HEK293 (cell line): Measurements from ENCODE around the gene BRF1.
A peak's percentile ranks its signal among the peaks of the same experiment; 100 is the strongest.

Experiments used
- CTCF ChIA-PET: fragments of 350-600 bp; formaldehyde crosslinking; extraction: SDS; loops from one replicate; lab custom pipeline; 2021; ENCODE audit warnings: antibody characterized with exemption; lab: Yijun Ruan, JAX
- POLR2A ChIA-PET: fragments of 300-600 bp; formaldehyde crosslinking; extraction: SDS; loops from one replicate; lab custom pipeline; 2020; ENCODE audit warnings: antibody characterized with exemption, inconsistent platforms; lab: Yijun Ruan, JAX
- H3K27ac ChIP-seq: fragments of 200-500 bp; sonication (Bioruptor generic); 2 replicates; pipeline ENCODE4 v1.5.1; 2014; ENCODE audit warnings: low read depth, low read length, control low read depth, inconsistent platforms; ENCODE audit errors: extremely low read depth
- H3K36me3 ChIP-seq, 2 experiments: fragments of 200-500 bp in 1 of 2; sonication (Bioruptor generic) in 1 of 2; 1 replicate in 1 of 2; 2 replicates in 1 of 2; pipeline ENCODE4 v1.5.1; 2014 to 2017; ENCODE audit warnings: inconsistent platforms in 2 of 2, low read length in 2 of 2; ENCODE audit not compliant: control insufficient read depth in 2 of 2, insufficient read depth in 1 of 2
- H3K4me1 ChIP-seq: fragments of 200-500 bp; sonication (Bioruptor generic); 2 replicates; pipeline ENCODE4 v1.5.1; 2014; ENCODE audit warnings: mild to moderate bottlenecking, low read length, inconsistent platforms; ENCODE audit not compliant: control insufficient read depth, insufficient read depth
- H3K4me3 ChIP-seq: 2 replicates; pipeline ENCODE4 v1.5.1; 2011; ENCODE audit warnings: low read depth, mild to moderate bottlenecking, control low read depth, low read length, moderate library complexity
- H3K9me3 ChIP-seq: fragments of 200-500 bp; sonication (Bioruptor generic); 2 replicates; pipeline ENCODE4 v1.5.1; 2014; ENCODE audit warnings: low read depth, low read length, inconsistent platforms; ENCODE audit not compliant: control insufficient read depth, insufficient read depth
- KLF9 ChIP-seq: fragments of 450-650 bp; formaldehyde crosslinking; IDR thresholded peaks from 2 replicates; pipeline ENCODE4 v1.5.1; 2016; ENCODE audit warnings: missing biosample characterization, missing genetic modification characterization, low read depth
- OVOL3 ChIP-seq: fragments of 450-650 bp; formaldehyde crosslinking; IDR thresholded peaks from 2 replicates; pipeline ENCODE4 v1.5.1; 2016; ENCODE audit warnings: missing biosample characterization, missing genetic modification characterization
- SCRT2 ChIP-seq: fragments of 450-650 bp; formaldehyde crosslinking; IDR thresholded peaks from 2 replicates; pipeline ENCODE4 v1.5.1; 2016; ENCODE audit warnings: missing biosample characterization, missing genetic modification characterization
- ZNF169 ChIP-seq: fragments of 450-650 bp; formaldehyde crosslinking; IDR thresholded peaks from 2 replicates; pipeline ENCODE4 v1.5.1; 2016; ENCODE audit warnings: missing biosample characterization, missing genetic modification characterization
- ZNF174 ChIP-seq: fragments of 450-650 bp; formaldehyde crosslinking; IDR thresholded peaks from 2 replicates; pipeline ENCODE4 v1.5.0; 2017; ENCODE audit warnings: missing biosample characterization, mild to moderate bottlenecking, missing genetic modification characterization
- ZNF324 ChIP-seq: fragments of 450-650 bp; formaldehyde crosslinking; IDR thresholded peaks from 2 replicates; pipeline ENCODE4 v1.5.1; 2016; ENCODE audit warnings: missing biosample characterization, missing genetic modification characterization
- ZNF621 ChIP-seq: fragments of 450-650 bp; formaldehyde crosslinking; IDR thresholded peaks from 2 replicates; pipeline ENCODE4 v1.5.1; 2017; ENCODE audit warnings: missing biosample characterization, missing genetic modification characterization
- ZNF776 ChIP-seq: fragments of 450-650 bp; formaldehyde crosslinking; IDR thresholded peaks from 2 replicates; pipeline ENCODE4 v1.5.0; 2017; ENCODE audit warnings: missing biosample characterization, missing genetic modification characterization, borderline replicate concordance
- TF ChIP-seq, protein P1 (sequence below): fragments of 450-650 bp; formaldehyde crosslinking; IDR thresholded peaks from 2 replicates; pipeline ENCODE4 v1.5.1; 2017; ENCODE audit warnings: missing biosample characterization, missing genetic modification characterization

BRF1 gene

DNA sequence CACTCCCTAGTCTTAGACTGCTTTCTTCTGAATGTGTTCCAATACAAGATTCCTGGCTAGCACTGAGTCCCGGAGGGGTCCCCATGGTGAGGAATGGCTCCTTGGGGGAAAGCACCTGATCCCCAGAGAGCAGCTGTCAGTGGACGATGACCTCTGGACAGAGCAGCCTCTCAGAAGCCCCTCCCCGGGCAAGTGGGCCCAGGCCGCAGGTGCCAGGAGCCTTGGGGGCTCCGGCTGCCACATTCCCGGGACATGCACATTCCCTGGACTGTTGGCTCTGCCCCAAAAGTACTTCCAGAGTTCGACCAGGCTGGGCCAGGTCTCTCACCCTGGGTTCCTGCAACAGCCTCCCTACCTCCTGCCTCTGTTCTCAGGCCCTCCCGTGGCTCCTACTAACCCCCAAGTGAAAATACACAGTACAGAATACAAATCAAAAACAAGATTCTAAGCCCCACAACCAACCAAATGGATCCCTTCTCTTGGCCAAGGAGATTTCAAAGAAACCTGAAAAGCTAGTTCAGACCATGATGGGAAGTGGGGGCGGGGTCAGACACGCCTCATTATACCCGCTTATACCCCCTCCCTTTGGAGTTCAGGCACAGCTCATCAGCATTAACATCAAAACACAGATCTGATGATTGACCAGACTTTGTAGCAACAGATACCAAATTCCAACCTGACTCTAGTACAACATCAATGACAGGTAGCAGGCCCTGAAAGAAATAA is 75.8 kb downstream of the BRF1 start:
- TF ChIP-seq KLF9 (tag by site-specific recombination) (0 out of 2 replicates have a peak, but pooled peaks have one; percentile 30), ZNF169 (tag by site-specific recombination) (no peak), ZNF324 (tag by site-specific recombination) (no peak)
- Histone ChIP-seq H3K9me3 (no peaks in the 10 kb centered on the region), H3K4me3 (no peak overlapping the region), H3K27ac (no peak overlapping the region), H3K4me1 (no peaks in the 10 kb centered on the region), H3K36me3 (peaks cover 9 to 62% of the 10 kb centered on the region in 2 experiments; a peak in 2 of 3 replicates)
- POLR2A ChIA-PET: interaction anchor here (1.1 kb wide), 1 partner anchor 11 kb away, joined by 3 read pairs; no protein-coding TSS in a partner anchor
- CTCF ChIA-PET: interaction anchor here (0.6 to 2.1 kb wide), 3 partner anchors 19 to 27 kb away, joined by 4 read pairs; no protein-coding TSS in a partner anchor

DNA sequence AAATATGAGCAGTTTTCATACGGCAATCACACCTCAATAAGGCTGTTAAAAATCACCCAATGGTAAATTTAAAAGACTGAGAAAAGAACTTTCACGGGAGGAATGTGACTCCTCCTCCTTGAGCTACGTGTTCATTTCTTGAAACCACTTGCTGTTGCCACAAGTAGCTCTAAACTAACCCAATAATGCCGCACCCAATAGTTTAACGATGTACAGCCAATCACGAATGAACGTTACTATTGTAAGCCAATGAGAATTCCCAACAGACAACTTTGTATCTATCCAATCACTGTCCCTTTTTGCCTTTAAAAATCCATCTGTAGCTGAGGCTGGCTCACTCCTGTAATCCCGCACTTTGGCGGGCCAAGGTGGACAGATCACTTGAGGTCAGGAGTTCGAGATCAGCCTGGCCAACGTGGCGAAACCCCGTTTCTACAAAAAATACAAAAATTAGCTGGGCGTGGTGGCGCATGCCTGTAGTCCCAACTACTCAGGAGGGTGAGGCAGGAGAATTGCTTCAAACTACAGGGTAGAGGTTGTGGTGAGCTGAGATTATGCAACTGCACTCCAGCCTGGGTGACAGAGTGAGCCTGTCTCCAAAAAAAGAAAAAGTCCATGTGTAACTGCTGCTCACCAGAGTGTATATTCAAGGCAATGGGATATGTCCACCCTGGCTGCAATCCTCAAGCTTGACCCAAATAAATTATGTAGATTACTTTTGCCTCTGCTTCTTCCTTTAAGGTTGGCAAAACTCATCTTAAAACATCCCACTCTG is 76.8 kb downstream of the BRF1 start:
- H3K9me3 ChIP-seq: no peaks in the 10 kb centered on the region
- no peak overlapping the region for H3K27ac ChIP-seq
- no peaks in the 10 kb centered on the region for H3K4me1 ChIP-seq
- H3K4me3 ChIP-seq: no peak overlapping the region
- TF ChIP-seq ZNF174 (no peak), ZNF776 (tag by site-specific recombination) (no peak)
- CTCF ChIA-PET: interaction anchor here (0.6 to 2.1 kb wide), 2 partner anchors 19 to 26 kb away, joined by 3 to 4 read pairs; no protein-coding TSS in a partner anchor
- POLR2A ChIA-PET: interaction anchor here (1.4 kb wide), 1 partner anchor 24 kb away, joined by 3 read pairs; the partner anchor contains the start of gene BTBD6
- H3K36me3 ChIP-seq: peaks cover 9 to 72% of the 10 kb centered on the region in 2 experiments; a peak in 2 of 3 replicates

DNA sequence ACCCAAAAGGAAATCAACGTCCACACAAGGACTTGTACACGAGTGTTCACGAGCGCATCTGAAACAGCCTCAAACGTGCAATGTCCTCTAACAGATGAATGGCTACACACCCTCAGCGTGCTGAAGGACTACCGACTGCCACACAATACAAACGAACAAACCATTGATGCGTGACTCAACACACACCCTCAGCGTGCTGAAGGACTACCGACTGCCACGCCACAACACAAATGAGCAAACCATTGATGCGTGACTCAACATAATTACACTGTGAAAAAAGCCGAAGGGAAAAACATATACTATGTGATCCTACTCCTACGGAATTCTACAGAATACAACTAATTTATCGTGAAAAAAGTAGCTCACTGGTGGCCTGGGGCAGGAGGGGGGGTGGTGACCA is 77.5 kb downstream of the BRF1 start:
- H3K4me1 ChIP-seq: no peaks in the 10 kb centered on the region
- POLR2A ChIA-PET: interaction anchor here (1.4 kb wide), 1 partner anchor 25 kb away, joined by 3 read pairs; the partner anchor contains the start of gene BTBD6
- peaks cover 9 to 79% of the 10 kb centered on the region in 2 experiments; a peak in 2 of 3 replicates for H3K36me3 ChIP-seq
- no peak overlapping the region for H3K27ac ChIP-seq
- CTCF ChIA-PET: no interaction called here
- no peak overlapping the region for H3K4me3 ChIP-seq
- H3K9me3 ChIP-seq: no peaks in the 10 kb centered on the region
- no peak for TF ChIP-seq OVOL3
- TF ChIP-seq, protein P1, sequence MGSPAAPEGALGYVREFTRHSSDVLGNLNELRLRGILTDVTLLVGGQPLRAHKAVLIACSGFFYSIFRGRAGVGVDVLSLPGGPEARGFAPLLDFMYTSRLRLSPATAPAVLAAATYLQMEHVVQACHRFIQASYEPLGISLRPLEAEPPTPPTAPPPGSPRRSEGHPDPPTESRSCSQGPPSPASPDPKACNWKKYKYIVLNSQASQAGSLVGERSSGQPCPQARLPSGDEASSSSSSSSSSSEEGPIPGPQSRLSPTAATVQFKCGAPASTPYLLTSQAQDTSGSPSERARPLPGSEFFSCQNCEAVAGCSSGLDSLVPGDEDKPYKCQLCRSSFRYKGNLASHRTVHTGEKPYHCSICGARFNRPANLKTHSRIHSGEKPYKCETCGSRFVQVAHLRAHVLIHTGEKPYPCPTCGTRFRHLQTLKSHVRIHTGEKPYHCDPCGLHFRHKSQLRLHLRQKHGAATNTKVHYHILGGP (tag by site-specific recombination): no peak

DNA sequence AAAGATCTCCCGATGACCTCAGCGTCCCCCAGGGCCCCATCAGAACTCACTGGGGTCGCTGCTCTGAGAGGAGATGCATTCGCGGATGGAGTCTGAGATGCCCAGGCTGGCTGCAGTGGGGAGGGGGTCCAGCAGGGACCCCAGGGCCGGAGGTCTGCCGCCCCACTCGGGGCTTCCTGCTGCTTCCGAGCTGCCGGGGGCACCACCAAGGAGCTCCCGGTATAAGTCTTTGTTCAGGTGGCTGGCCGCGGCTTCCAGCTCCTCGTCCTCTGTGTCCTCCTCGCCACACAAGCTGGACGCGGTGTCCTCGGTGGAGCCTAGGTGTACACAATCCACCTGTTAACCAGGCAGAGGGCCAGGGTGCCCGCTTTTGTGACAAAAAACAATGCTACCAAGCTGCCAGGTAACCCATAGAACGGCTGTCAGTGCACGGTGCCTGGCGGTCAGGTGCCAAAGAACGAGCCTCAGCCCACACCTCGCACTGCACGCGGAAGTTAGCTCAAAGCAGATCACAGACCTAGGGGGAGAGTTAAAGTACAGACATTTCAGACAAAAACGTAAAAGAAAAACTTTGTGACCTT is 79.1 kb downstream of the BRF1 start:
- peak; percentile 25; the same call in 1 of the 2 replicates for TF ChIP-seq SCRT2 (tag by site-specific recombination)
- no peak for TF ChIP-seq ZNF621 (tag by site-specific recombination)
- POLR2A ChIA-PET: interaction anchor here (0.7 kb wide), 1 partner anchor 22 kb away, joined by 3 read pairs; no protein-coding TSS in a partner anchor
- Histone ChIP-seq H3K36me3 (peaks cover 5 to 88% of the 10 kb centered on the region in 2 experiments; a peak in 2 of 3 replicates), H3K9me3 (no peaks in the 10 kb centered on the region), H3K4me1 (no peaks in the 10 kb centered on the region), H3K27ac (no peak overlapping the region), H3K4me3 (no peak overlapping the region)
- CTCF ChIA-PET: no interaction called here
